ENCODE results near the gene PAX7.

DNA sequence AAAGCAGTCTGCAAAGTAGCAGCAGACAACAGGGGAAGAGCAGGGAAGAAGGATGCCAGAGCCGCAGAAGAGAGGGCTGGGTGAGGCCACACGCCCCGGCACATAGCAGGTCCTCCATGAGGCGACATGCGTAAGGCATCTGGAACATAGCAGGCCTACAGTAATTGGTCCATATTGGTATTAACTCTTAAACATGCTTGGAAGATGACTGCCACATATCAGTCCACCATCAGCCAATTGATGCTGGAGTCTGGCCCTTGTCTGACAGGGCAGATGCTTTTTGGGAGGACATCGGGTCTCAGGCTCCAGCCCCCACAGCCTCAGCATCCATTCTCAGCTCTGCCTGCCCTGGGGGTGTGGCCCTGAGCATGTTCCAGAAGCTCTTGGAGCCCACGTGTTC is 135.1 kb downstream of the PAX7 start:
- no peak for TF ChIP-seq POLR2A (IDR thresholded peaks at IDR 0.05)
- TF ChIP-seq, protein P1, sequence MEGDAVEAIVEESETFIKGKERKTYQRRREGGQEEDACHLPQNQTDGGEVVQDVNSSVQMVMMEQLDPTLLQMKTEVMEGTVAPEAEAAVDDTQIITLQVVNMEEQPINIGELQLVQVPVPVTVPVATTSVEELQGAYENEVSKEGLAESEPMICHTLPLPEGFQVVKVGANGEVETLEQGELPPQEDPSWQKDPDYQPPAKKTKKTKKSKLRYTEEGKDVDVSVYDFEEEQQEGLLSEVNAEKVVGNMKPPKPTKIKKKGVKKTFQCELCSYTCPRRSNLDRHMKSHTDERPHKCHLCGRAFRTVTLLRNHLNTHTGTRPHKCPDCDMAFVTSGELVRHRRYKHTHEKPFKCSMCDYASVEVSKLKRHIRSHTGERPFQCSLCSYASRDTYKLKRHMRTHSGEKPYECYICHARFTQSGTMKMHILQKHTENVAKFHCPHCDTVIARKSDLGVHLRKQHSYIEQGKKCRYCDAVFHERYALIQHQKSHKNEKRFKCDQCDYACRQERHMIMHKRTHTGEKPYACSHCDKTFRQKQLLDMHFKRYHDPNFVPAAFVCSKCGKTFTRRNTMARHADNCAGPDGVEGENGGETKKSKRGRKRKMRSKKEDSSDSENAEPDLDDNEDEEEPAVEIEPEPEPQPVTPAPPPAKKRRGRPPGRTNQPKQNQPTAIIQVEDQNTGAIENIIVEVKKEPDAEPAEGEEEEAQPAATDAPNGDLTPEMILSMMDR (IDR thresholded peaks at IDR 0.05): no peak

Data from heart left ventricle (tissue), 13 donors.